Stimulated activated CD8-positive, alpha-beta memory T cell treated with anti-CD3 and anti-CD28 coated beads, Interleukin-7, amount 100 ng/mL, for 4 hours (primary cell): ENCODE data around the gene SLC16A8.

Source experiments
- DNase-seq, 2 donors: peaks; one replicate each; pipeline ENCODE4 v3.0.0-alpha.2; 2020; ENCODE audit warnings: low read depth in 2 of 2

SLC16A8 gene

DNA sequence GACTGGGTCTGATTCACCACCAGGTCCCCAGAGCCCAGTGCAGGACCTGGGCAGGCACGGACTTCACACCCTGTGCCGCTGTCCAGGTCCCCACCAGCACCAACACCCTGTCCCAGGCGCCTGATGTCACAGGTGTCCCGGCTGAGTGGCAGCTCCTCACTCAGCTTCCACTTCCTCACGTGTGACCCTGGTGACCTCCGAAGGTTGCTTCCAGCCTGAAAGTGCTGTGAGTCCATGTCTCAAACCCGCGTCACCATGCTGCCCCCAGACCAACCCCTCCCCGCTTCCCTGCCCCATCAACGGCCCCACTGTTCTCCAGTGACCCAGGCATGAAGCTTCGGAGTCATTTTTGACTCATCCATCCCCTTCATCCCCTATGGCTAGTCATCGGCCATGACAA is 52.5 kb downstream of the SLC16A8 start:
- DNase-seq, result no peak

DNA sequence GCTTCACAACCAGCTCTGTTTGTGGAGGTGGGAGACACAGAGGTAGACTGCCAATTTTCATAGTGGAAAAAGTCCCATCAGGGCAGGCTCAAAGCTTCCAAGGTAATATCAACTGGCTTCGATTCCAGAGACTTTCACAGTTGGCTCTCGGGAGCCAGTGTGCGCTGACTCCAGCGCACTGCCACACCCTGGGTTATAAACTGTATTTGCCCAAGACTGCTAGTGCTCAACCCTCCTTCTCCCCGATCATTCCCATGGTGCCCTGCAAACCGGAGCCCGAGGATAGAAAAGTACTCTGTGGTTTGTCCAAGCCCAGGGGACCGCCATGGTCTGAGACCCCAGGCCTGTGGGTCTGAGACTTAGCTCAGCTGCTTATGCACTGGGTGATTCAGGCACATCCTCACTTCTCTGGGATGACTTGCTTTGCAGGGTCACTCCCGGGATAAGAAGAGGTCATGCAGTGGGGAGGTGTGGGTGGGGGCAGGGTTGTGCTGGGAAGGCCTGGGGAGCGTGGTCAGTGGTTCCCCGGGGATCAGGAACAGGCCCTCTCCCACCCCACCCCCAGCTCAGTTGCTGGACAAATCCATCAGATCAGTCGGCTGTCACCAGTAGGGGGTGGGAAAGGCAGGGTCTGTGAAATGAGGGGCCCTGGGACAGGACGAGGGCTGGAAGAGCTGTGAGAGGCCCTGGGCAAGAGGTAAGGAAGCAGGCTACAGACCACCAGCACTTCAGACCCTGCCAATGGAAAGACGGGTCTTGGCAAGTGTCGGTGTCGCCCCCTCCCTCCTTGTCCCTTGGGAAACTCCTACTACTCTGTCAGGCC is 53.5 kb downstream of the SLC16A8 start:
- no peak for DNase-seq

DNA sequence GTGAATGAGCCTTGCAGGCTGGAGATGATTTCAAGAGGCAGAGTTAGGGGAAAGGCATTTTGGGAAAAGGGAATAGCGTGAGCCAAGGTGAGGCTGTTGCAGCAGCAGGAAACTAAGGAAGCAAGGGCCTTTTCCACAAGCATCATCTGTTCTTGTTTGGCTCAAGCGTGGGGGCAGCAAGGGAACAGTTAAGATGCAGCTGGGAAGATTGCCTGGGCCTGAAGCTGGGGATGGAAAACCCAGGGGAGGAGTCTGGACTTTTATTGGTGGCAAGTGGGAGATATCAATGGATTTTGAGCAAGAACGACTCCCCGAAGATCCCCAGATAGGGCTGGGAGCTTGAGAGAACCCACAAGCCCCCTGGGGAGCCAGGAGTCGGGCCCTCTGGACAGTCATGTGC is 54.1 kb downstream of the SLC16A8 start:
- no peak for DNase-seq

DNA sequence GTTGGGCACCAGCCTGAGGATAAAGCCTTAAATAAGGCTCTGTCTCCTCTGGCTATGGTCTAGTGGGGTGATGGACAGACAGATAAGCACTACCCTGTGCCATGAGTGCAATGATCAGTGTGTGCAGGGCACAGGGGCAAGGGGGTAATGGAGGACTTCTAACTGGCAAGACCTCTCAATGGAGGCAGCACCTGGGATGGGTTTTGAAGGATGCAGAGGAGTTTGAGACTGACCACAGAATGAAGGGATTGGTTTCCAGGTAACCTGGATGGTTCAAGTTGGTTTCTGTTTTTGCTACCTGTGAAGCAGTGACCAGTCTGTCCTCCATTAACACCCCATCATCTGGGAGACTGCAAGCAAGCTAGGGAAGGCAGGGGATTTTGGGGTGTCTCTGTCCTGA is 54.6 kb downstream of the SLC16A8 start:
- DNase-seq, result no peak

DNA sequence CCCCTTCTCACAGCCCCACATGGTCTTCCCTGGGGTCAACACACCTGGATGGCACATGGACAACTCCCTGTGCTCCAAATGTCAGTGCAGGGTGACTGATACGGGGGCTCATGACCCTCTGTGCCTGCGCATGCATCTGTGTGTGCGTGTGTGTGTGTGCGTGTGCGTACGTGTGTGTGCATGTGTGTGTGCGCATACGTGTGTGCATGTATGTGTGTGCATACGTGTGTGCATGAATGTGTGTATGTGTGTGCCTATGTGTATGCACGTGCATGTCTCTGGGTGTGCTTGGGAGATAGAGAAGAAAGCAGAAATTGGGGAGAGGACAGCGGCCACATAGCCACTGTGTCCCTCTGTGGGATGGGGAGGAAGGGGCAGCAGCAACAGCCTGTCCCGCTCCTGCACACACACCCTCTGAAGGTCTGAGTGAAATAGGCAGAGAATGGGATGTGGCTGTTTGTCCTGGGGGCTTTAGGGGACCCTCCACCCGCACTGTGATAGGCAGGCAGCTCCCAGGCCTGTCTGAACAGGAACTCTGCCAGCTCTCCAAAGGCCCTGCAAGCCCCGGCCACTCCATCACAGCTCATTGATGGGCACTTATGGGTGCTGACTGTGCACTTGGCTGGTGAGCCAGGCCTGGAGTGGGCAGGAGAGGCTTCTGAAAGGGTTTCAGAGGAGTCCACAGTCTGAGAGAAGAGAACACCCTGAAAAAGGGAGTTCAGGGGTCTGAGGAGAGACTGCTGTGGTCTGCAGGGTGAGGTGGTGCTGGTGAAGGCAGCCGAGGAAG is 55.4 kb downstream of the SLC16A8 start:
- no peak for DNase-seq
